GM19438 (cell line): Measurements from ENCODE around the gene TMEM156.
"Not testable (repeated sequence)": the region's sequence is repeated elsewhere in the genome, so short reads cannot be mapped to it uniquely, and the experiment has no call there.

Source experiments
- ATAC-seq: cut with Tn5 transposase; IDR thresholded peaks from one replicate; pipeline ENCODE4 v1.9.1; 2021; ENCODE audit warnings: low read depth; ENCODE audit not compliant: unreplicated experiment

The TMEM156 gene

DNA sequence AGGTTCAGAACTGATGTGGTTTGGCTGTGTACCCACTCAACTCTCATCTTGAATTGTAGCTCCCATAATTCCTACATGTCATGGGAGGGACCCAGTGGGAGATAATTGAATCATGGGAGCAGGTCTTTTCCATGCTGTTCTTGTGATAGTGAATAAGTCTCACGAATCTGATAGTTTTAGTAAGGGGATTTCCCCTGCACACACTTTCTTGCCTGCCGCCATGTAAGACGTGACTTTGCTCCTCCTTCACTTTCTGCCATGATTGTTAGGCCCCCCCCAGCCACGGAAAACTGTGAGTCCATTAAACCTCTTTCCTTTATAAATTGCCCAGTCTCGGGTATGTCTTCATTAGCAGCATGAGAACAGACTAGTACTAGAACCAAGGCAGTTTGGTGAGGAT, 73.0 kb downstream of the TMEM156 start:
- not testable (repeated sequence) for ATAC-seq

DNA sequence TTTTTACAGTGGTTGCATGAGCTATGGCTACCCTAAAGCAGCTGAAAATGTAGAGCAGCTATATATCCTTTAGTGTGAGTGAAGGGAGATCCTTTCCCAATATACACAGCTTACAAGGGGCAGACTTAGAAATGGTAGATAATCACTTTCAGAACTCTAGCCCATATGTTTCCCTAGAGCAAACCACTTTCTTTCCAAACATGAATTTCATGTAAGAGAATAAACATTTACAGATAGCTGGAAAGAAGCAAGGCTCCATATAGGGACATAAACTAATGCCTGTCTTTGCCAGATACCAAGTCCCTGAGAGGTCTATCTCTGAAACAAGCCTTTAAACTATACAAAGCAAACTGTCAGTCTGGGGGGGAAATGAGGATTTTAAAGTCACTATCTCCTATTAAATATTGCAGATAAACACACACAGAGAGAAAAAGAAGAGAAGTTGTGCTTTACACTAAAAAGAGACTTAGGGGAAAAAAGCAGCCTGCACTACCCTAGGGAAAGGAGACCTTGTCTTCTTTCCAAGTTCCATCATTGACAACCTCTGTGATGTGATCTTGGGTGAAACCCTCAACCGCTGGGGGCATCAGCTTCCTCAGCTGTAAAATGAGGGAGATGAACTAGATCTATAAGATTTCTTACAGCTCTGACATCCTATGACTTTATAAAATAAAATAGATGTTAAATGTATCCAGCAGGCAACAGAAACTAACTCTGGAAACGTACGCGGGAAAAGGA, 73.6 kb downstream of the TMEM156 start:
- ATAC-seq, result peak; percentile 68

DNA sequence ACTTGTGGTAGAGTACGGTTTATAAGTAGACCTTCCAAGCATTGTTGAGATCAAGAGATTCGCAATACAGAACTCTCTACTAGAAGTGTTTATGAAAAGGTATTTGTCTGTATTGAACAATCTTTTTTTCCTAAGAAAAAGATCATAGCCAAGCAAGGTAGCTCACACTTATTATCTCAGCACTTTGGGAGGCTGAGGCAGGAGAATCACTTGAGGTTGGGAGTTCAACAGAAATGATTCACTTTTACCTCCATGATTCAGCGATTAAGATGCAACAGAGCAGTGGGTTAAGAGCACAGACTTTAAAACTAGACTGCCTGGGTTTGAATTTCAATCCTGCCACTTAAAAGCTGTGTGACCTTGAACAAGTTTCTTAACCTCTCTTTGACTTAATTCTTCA, 74.3 kb downstream of the TMEM156 start:
- no peak for ATAC-seq

DNA sequence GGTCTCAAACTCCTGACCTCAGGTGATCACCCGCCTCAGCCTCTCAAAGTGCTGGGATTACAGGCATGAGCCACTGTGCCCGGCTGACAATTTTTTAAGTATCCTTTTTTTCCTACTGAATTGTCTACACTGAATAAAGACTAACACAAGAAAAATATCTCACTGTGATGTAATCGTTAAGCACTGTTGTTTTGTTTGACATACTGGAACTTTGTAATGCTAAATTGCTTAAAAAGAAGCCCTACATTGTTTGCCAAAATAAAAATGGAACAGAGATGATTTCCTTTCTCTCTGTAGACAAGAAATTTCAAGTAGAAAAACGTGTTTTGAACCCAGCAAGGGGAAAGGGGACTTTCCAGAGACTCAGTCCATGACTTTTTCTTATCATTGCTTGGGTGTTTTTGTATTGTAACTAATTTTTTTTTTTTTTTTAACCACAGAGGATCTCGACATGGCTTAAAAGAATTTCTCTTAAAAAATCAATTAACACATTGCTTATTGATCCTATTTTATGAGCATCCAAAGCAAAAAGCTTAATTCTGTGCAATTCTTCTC, 74.9 kb downstream of the TMEM156 start:
- no peak for ATAC-seq

DNA sequence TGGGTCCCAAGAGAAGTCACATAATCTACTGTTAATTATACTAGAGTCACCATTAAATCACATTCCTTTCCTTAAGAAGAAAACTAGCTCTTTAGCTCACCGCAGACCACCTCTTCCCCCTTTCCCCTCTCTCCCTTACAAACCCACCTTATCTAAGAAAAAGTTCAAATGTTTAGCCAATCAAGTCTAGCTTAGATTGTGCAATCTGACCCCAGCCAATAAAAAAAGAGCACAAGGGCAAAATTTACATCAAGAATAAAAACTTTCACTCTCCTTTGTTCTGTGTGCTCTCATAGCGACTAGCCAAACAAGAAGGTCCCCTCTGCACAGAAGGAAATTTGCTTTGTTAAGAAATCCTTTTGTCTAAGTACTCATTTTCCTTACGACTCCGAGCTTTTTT, 76.3 kb downstream of the TMEM156 start:
- ATAC-seq, result no peak

DNA sequence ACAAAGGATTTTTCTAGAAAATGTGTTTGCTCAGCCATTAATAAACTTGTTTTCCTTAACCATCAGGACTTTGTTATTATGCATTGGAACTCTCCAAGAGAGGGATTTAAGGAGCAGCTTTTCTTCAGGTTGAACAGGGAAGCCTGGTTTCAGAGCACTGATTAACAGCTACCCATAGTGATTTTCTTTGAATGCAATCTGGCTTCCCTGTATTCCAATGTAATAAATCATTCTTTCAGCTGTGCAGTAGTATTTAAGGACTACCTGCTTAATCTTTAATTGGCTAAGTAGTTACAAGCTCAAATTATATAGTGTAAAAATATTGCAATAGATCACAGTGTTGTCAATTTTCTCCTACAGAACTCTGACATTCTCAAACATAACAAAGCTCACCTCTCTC, 77.5 kb downstream of the TMEM156 start:
- no peak for ATAC-seq

DNA sequence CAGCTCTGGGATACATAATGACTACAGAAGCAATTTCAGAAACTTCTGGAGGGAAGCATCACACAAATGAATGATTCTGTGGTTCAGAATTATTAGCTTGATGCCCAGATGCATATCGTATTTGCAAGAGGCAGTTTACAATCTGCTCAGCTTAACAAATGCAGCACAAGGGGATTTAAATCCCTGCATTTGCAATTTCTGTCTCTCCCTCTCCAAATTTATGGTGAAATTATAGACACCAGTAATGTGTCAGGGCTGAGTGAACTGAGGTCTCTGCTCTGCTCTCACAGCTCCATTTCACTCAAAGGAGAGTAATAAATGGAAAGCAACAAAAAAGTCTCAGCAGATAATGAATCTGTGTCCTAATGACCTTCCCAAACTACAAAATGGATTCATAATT, 80.2 kb downstream of the TMEM156 start:
- ATAC-seq, result no peak

DNA sequence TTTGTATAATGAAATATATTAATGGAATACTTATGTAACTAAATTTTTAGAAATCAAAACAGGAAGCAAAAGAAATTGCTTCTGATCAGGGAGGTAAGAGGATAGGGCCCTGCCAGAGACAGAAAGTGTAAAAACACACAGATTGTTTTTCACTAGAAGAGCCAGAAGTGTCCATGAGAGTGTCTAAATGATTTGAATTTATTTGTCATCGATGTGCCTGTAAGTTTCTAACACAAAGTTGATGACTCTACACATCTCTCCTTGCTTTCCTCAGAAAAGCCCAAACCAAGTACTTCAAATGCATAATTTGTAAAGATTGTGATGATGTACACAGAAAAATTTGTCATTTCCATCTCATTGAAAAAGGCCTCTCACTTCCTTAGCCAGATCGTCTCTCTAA, 80.6 kb downstream of the TMEM156 start:
- no peak for ATAC-seq

DNA sequence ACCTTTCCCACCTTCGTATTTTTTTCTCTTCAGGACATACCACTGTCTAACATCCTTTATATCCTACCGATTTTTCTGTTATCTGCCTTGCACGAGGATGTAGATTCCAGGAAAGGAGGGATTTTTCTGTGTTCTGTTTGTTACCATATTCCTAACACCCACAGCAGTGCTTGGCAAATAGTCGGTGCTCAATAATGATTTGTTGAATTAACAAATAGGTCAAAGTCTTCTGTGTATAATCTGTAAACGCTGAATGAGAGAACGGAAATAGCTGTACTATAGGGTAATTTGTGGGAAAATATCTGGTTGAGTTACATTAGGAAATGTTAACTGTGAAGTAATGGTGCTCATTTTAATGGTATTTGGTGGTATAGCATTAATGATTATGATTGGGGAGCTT, 81.5 kb downstream of the TMEM156 start:
- ATAC-seq, result no peak

DNA sequence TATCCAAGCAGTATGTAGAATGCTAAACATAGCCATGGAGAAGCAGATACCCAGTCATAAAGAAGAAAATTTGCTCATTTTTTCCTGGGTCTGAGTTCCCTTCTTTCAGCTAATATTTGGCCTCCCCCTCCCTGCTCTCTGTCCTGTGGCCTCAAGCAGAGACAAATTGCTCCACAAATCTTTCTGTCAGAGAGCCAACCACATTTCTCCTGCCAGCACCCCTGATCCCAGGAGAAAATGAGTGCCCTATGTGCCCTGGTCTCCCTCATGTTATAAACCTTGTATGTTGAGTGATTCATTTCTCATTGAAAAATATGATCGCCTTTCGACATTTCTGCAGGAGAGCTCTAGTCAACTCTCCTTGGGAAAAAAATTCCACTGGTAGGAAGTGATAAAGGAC, 82.0 kb downstream of the TMEM156 start:
- no peak for ATAC-seq

DNA sequence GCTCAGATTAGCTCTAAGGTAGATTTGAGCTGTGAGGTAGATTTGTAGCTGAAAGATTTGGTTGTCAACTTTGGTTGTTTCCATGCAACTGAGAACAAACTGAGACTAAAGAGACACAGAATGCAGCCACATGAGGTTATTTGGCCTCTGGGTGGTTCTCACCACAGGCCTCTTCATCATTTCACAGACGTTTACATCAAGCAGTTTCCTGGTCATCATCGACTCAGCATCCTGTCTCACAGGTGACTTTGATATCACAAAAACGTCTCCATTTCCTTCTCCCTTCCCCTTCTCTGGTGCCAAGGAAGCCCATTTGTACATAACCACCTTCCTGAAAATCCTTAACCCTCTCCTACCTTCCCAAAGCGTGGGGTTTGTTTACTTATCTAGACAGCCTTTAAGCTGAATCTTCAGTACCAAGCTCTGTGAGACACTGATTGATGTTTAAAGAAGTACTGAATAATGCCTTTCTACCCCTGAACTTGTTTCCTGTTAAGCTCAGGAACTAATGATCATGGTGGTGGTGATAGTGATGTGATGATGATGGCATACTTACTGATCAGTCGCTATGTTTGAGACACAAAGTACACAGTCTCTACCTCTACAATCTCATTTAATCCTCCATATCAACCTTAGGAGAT, 82.7 kb downstream of the TMEM156 start:
- no peak for ATAC-seq

DNA sequence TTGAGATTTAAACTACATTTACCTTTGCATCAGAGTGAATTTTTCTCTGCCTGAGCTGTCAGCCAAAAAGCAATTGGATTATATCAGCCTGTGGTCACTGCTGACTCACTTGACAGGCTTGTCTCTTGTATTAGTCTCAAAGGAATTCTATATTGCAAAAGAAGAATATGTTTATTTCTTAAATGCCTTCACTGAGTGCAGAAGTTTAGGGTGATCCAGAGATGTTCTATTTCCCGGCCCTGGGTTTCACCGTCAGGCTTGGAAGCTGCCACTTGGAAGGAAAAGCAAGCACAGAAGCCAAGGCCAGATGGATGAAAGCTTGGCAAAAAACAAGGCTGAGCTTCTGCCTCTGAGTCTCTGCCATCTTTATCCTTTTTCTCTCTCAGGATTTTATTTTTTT, 83.7 kb downstream of the TMEM156 start:
- ATAC-seq, result no peak

DNA sequence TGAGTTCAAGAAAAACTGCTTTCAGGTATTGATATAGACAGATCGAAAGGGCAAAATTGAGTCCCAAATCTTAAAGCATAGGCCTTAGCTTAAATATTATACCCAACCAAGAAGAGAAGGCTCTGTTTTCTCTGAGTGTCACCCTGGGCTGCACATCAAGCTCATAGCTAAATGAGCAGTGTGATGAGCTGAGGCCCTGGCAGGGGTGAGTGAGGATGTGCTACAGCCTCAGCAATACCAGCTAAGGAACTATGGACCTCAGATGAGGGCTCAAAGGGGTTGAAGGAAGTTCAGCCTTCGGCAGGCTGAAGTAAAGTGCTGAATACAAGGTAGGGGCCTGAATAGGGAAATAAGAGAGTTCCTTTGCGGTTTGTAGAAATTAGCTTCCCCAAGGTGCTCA, 85.3 kb downstream of the TMEM156 start:
- no peak for ATAC-seq

DNA sequence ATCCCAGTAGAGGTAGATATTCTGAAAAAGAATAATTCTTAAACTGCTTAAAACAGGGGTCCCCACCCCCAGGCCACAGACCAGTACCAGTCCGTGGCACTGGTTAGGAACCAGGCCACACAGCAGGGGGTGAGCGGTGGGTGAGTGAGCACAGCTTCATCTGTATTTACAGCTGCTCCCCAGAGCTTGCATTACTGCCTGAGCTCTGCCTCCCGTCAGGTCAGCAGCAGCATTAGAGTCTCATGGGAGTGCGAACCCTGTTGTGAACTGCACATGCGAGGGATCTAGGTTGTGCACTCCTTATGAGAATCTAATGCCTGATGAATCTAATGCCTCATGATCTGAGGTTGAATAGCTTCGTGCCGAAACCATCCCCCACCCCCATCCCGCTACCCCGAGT, 87.8 kb downstream of the TMEM156 start:
- no peak for ATAC-seq

DNA sequence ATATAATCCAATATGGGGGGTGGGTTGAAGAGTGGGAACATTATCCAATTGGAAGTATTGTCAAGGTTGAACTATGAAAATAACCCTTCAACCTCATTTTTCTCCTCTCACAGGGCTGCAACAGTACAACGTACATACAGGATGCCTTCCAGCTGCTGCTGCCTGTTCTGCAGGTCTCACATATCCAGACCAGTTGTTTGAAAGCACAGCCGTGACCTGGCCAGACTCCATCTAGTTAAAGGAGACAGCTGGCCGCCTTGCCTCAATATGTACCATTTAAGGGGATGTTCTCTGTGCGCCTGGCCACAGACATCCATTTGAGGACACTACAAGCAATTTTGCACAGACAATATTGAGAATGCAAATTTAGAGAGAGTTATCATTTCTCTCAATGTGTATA, 88.9 kb downstream of the TMEM156 start:
- ATAC-seq, result no peak

DNA sequence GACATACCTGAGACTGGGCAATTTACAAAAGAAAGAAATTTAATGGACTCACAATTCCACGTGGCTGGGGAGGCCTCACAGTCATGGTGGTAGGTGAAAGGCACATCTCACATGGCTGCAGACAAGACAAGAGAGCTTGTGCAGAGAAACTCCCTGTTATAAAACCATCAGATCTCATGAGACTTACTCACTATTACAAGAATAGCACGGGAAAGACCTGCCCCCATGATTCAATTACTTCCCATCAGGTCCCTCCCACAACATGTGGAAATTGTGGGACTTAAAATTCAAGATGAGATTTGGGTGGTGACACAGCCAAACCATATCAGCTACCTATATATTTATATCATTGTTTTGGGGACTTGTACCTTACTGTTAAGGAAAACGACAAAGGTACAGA, 90.3 kb downstream of the TMEM156 start:
- not testable (repeated sequence) for ATAC-seq

DNA sequence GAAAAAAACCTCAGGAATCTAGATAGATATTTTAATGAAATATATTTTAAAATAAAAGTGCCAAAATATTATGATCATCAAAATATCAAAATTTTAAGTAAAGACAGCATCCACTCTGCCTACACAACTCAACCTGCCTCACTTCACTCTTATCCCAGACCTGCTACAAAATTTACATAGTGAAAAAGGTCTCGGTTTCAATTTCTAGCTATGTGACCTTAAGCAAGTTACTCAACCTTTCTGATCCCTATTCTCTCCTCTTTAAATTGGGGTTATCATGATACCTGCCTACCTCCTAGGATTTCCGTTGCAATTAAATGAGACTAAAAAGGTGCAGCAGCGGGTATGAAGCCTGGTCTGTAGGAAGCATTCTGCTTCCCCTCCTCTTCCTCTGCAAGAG, 91.7 kb downstream of the TMEM156 start:
- no peak for ATAC-seq

DNA sequence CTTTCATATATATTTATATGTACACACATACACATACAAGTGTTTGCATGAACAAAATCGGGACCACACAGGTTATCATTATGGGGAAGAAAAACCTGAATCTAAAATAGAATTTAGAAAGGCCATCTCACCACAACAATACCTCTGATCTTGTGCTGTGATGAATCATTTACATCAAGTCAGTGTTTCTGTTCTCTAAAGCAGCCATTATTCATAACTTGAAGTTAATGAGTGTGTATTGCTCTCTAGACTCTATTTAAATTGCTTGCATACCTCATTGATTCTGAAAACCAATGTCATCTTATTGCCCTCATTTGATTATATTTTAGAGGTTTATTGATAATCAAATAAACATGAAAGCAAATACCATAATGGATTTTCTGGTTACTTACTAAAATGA, 93.0 kb downstream of the TMEM156 start:
- ATAC-seq, result peak; percentile 86

DNA sequence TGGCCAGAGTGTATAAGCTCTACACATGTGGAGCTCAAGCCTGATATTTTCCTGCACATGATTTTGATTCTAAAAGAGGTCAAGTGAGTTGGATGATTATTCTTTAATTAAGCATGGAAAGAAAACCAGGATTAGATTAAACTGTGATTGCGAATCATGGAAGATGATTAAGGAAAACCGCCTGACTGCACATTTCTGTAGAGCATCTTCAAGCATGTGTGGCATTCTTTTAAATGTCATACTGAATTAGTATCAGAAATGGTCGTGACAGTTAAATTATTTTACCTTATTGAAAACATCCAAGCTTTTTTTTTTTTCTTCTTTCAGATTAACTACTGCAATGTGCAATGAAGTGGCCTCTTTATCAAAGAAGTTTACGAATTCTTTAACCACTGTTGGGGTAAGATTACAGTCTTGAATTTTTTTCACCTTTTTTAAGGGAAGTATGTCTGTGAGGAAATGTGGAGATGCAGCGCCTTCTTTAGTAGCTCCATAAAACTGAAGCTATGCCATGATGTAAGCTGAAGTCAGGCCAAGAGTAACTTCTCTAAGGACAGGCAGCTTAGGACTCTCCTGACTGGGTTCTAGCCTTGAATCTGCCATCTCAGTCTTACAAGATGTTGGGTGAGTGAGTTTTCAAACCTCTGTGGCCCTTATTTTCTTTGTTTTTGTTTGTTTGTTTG, 96.7 kb downstream of the TMEM156 start:
- ATAC-seq, result no peak

DNA sequence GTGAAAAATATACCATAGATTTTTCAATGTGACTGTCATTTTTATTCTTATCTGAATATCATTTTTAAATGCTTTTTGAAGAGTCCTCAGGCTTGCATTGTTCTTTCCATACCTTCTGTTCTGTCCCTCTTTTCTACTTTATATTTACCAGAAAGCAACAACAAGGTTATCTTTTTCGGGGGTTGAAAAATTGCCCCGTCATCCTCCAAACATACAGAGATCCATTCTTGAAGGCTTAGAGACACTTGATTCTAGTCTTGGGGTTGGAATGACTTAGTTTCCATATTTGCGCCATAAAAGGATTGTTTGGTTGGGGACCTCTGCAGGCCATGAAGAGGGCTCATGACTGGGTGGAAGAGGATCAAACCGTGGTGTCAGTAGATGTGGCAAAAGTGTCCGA, 101.1 kb downstream of the TMEM156 start:
- ATAC-seq, result no peak

DNA sequence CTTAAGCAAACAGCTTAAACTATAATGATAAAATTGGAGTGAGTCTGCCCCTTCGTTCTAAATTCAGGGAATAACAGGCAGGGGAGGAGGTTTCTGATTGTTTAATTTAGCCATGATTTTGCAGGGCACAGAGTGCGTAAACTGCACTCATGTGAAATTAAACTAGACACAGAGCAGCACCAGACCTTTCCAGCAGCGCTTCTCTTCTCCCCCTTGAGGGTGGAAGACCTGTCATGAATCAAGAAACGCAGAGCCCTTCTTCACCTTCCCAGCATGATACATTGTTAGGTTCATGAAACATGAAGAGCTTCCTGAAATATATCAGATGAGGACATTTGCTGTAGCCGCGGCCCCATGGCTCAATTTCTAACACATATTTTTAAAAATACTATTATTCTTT, 101.5 kb downstream of the TMEM156 start:
- no peak for ATAC-seq

DNA sequence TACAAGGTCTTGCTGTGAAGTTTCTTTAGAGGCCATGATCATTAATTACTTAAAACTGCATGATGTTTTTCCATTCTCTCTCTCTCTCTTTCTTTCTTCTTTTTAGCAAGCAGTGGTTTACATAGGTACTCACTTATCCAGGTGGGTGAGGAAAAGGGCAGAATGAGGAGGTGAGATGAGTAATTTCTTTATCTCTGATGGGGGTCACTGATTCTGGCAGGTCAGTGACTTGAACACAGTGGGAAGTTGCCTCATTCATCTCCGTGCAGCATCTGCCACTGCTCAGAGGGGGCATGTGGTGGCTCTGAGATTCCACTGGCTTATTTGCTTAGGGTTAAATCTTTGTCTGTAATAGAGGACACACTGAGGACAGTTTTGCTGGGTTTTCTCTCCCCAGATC, 102.0 kb downstream of the TMEM156 start:
- ATAC-seq, result peak; percentile 84
